Stimulated activated naive CD4-positive, alpha-beta T cell (primary cell): ENCODE results near the gene ARRDC3.
"Not testable (repeated sequence)": the region's sequence is repeated elsewhere in the genome, so short reads cannot be mapped to it uniquely, and the experiment has no call there.

Experiments
- DNase-seq, 6 experiments: peaks; one replicate each; lab custom pipeline; 2025; lab: John Stamatoyannopoulos, UW

The ARRDC3 gene

DNA sequence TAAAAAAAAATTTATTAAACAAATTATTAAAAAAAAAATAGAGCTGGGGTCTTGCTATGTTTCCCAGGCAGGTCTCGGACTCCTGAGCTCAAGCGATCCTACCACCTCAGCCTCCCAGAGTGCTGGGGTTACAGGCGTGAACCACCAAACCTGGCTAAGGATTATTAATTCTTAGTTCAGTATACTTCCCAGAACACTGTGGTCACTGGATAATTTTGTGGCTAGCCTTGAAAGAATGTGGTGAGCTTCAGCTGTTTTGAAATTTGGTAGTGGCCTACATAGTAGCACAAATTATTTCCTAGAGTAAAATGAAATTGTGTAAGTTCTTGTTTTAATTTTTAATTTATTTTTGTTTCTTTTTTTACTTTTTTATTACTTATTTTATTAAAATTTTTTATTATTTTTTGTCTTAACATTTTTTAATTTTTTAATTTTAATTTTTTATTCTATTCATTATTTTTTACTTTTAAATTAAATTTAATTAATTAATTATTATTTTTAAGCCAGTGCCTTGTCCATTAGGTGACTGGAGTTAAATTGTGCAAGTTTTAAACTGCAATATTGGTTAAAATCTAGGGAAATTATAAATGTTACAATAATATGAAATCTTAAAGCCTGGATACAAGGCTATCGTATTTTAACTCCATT, 23.0 kb downstream of the ARRDC3 start:
- no peak for DNase-seq

DNA sequence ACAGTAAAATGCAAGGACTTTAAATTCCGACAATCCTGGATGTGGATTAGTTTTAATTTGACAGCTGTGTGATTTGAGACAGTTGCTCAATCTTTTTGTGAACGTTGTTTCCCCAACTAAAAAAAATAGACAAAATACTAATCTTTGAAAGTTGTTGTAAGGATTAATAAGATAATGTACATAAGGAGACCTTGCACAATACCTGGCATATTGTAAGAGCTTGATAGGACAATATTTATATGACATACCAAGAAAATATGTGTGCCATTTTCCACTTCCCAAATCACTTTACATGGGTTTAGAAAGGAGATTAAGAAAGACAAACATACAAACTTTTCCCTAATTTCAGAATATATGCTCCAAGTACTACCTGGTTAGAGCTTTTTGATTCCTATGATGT, 25.3 kb downstream of the ARRDC3 start:
- no peak for DNase-seq

DNA sequence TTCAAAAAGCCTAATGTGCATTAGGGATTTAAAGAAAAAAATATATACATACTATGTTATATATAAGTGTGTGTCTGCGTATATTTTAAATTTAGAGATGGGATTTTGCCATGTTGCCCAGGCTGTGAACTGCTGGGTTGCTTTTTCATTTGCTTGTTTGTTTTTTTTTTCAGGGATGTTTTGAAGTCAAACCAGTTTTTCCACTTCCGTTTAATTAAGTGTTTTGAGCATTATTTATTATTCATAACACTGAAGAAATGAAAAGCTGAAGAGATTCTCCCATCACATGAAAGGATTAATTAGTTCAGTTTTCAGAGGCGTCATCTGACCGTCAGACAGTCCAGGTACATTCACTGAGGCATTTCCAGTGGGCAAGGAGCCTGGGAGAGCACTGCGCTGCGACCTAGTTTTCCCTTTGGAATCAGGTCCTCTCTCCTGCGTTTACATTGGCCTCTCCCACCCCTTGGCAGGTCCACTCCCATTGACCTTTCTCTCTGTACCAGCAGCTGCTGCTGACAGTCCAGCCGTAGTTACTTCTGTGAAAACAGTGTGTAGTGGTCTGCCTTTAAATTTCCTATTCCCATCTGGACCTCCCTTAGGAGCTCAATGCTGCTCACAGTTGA, 26.0 kb downstream of the ARRDC3 start:
- no peak for DNase-seq

DNA sequence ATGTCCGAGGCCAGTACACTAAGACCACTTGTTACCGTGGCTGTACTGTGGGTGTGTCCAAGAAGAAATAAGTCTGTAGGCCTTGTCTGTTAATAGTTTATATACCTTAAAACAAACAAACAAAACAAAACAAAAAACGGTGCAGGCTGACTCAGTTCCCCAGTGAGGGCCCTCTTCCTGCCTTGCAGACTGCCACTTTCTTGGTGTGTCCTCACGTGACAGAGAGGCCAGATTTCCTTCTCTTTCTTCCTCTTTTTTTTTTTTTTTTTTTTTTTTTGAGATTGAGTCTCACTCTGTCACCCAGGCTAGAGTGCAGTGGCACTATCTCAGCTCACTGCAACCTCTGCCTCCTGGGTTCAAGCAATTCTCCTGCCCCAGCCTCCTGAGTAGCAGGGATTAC, 28.2 kb downstream of the ARRDC3 start:
- not testable (repeated sequence) for DNase-seq

DNA sequence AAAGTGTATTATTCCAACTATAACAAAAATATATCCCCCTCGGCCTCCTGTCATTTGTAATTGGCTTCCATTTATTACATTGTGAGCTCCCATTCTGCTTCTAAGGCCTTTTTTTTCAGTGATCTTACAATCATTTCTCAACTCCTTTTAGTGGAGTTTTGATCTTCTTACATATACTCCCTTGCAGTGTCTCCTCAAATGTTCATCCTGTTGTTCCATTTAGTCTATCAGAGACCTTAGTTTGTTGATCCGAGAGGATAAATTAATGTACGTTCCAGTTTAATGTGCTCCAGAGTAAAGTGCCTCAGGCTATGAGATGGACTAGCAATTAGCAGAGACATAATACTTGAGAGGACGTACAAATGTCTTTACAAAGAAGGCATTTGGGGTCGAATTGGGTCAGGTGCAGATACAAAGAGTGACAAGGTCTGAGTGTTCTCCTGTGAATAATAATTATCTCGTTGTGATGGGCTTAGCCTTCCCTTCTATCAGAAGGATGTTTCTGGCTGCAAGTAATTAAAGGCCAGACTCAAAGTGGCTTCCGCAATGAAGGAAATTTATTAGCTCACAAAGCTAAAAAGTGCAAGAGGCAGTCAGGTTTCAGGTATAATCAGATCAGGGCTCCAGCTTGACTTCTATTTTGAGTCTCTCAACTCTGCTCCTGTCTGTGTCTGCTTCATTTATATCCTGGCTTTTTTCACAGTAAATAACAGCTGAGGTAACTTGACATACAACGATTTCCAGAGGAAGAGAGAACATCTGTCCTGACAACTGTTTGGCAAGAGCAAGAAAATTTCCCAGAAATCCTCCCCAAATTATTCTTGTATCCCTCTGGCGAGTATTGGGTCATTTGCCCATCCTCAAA, 30.1 kb downstream of the ARRDC3 start:
- DNase-seq, result no peak

DNA sequence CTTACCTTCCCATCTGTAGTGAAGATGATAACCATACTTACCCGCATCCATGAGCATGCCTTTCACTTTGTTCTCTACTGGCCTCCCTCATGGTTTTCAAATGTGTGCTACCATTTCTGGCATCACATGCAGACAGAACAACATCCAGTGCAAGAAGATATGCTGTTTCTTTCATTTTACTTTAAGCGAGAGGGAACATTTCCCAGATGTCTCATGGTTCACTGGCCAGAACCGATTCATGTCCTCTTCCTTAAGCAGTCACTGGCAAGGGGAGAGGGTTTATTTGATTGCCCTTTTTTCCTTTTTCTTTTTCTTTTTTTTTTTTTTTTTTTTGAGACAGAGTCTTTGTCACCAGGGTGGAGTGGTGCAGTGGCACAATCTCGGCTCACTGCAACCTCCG, 37.7 kb downstream of the ARRDC3 start:
- no peak for DNase-seq

DNA sequence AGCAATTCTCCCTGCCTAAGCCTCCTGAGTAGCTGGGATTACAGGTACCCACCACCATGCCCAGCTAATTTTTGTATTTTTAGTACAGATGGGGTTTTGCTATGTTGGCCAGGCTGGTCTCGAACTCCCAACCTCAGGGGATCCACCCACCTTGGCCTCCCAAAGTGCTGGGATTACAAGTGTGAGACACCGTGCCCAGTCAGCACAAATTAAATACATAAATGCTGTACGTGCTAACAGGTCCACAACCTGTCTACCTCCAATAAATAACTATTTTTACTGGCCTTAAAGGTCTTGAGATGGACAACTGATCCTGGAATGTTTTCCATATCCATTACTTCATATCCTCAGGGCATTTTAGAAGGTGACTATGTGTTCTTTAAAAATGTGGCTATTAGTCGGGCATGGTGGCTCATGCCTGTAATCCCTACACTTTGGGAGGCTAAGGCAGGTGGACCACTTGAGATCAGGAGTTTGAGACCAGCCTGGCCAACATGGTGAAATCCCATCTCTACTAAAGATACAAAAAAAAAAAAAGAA, 38.4 kb downstream of the ARRDC3 start:
- DNase-seq, result not testable (repeated sequence)

DNA sequence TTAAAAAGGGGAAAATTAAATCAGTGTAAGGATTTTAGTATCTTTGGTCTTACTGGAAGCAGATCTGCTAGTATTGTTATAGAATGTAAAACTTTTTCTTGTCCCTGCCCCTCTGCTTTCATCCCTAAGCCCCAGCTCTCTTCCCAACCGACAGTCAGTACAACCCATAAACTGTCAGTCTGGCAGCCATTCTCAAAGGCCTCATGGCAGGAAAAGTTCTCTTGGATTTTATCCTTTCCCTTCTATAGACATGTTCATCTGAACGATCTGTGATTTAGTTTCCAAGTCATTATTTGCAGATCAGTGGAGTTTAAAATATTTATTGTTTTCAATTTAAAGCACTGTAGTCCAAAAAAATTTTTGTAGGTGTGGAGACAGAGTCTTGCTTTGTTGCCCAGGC, 39.2 kb downstream of the ARRDC3 start:
- DNase-seq, result no peak

DNA sequence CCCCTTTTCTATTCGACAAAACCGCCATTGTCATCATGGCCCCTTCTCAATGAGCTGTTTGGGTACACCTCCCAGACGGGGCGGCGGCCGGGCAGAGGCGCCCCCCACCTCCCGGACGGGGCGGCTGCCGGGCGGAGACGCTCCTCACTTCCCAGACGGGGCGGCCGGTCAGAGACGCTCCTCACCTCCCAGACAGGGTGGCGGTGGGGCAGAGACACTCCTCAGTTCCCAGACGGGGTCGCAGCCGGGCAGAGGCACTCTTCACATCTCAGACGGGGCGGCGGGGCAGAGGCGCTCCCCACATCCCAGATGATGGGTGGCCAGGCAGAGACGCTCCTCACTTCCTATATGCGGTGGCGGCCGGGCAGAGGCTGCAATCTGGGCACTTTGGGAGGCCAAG, 40.2 kb downstream of the ARRDC3 start:
- DNase-seq, result not testable (repeated sequence)

DNA sequence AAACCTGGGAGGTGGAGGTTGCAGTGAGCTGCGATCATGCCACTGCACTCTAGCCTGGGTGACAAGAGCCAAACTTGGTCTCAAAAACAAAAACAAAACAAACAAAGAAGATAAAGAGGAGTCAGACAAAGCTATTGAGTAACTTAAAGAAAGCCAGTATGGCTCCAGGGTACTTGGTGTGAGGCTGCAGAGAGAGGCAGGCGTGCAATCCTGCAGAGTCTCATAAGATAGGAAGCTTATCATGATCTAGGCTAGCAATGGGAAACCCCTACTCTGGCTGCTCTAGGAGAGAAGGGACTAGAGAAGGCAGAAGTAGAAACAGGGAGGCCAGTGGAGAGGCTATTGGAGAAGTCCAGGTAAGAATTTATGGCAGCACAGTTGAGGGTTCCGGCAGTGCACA, 42.0 kb downstream of the ARRDC3 start:
- DNase-seq, result no peak

DNA sequence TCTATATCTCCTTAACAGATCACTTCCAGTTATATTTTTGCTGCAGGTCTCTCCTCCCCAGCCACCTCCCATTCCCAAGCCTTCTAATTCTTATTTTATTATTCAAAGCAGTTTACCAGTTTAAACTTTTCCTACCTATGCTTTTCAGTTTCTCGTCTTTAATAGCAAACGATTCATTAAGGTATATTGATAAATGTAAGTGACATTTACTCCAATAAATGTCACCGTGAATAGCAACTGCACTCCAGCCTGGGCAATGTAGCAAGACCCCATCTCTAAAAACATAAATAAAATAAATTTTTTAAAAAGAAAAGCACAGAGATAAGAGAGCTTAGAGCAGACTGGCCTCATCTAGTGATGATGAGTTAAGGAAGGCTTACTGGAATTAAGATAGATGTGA, 42.6 kb downstream of the ARRDC3 start:
- DNase-seq, result no peak

DNA sequence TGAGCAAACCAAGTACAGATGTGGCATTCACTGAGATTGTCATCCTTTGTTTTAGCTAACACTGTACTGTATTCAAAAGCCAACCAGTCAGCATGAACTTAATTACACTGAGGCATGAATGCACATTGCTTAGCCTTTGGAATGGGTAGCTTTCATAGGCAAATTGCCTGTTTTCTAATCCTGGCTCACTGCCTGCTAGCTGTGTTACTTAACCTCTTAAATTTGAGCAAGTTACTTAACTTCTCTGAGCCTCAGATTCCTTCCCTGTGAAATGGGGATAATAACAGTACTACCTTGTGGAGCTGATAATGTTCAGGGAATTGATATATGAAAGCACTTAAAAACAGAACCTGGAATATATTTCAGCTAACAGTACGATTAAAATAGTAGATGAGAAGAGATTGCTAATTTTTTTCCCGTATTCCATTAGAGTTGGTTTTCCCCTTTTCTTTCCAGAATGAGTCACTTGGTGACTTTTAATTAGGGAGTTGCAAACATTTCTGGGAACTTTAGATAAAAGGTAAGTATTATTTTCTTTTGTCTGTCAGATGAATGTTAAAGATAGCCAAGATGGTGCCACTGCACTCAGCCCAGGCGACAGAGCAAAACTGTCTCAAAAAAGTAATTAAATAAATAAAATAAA, 43.9 kb downstream of the ARRDC3 start:
- no peak for DNase-seq

DNA sequence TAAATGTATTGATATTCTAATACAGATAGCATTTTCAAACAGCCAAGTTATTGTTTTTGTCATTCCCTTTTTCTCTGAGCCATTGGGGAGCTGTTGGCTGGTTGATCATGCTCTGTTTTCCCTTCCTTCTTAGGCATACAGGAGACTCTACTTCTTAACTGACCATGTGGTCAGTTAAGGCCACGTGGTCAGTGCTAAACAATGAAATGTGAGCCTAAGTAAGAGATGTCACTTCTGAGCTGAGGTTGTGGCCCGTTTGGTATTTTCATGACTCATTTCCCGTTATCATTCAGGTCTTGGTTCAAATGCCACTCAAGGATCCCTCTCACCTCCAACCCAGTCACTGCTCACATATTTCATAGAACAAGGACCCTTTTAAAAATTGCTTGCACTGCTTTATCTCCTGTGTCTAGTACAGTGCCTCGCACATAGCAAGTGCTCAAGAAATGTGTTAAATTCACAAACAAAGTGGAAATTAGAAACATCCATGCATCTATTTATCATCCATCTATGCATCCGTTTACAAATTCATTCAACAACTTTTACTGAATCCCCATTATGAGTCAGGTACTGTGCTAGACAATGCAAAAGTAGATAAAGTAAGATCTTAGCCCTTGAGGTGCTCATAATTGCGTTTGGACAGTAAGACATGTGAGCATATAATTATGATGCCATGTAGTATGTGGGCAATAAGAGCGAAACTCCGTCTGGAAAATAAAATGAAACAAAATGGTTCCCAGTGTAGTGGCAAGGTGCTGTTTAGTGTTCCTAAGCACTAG, 50.7 kb downstream of the ARRDC3 start:
- no peak for DNase-seq

DNA sequence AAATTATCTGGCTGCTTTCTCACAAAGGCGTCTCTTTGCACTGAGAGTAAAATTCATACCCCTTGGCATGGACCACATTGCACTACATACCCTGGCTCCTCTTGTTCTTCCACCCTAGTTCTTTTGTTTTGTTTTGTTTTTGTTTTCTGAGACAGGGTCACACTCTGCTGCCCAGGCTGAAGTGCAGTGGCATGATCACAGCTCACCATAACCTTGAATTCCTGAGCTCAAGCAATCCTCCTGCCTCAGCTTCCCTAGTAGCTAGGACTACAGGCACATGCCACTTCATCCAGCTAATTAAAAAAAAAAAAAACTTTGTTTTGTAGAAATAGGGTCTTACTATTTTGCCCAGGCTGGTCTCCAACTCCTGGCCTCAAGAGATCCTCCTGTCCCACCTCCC, 51.4 kb downstream of the ARRDC3 start:
- no peak for DNase-seq

DNA sequence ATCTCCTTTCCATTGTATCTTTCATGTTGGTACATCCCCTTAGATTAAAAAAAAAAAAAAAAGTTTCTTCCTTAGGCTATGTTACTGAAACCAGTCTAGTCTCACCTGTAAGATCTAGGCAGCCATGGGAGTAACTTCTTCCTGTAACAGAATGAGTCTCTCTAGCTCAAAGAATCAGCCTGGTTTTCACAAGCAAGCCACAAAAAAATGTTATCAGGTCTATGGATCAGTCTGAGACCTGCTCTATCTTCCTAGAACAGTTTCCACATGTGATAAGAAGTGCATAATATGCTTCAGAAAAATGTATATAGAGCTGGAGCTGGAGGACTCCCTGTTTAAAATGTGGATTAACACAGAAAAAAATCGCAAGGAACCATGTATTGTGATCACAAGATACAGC, 53.8 kb downstream of the ARRDC3 start:
- no peak for DNase-seq

DNA sequence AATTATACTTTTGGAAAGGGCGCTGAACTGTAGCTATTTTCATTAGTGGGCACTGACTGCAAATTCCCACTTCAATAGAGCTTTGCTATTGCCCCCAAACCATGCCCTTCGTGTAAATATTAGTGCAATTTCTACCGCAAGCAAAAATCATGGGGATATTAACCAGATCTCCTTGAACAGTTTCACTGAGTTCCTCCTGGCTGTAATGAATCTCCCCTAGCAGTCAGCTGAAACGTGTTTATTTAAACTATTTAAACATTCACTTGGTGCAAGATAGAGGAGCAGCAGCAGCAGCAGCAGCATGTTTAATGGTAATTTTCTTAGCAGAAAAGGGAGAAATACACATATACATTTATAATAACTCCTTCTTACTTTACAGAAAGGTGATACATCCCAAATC, 54.4 kb downstream of the ARRDC3 start:
- DNase-seq, result no peak

DNA sequence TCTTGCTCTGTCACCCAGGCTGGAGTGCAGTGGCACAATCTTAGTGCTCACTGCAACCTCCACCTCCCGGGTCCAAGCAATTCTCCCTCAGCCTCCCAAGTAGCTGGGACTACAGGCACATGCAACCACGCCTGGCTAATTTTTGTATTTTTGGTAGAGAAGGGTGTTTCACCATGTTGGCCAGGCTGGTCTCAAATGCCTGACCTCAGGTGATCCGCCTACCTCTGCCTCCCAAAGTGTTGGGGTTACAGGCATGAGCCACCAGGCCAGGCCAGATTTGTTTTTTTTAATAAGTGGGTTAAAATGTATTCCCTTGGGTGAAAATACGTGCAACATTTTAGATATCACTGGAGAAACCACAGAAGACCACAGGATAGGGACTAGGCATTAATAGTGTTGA, 60.1 kb downstream of the ARRDC3 start:
- not testable (repeated sequence) for DNase-seq

DNA sequence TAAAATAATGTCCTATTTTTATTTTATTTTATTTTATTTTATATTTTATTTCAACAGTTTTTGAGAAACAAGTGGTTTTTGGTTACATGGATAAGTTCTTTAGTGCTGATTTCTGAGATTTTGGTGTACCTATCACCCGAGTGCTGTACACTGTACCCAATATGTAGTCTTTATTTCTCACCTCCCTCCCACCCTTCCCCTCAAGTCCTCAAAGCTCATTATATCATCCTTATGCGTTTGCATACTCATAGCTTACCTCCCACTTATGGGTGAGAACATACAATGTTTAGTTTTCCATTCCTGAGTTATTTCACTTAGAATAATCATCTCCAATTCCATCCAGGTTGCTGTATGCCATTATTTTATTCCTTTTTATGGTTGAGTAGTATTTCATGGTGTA, 63.5 kb downstream of the ARRDC3 start:
- no peak for DNase-seq

DNA sequence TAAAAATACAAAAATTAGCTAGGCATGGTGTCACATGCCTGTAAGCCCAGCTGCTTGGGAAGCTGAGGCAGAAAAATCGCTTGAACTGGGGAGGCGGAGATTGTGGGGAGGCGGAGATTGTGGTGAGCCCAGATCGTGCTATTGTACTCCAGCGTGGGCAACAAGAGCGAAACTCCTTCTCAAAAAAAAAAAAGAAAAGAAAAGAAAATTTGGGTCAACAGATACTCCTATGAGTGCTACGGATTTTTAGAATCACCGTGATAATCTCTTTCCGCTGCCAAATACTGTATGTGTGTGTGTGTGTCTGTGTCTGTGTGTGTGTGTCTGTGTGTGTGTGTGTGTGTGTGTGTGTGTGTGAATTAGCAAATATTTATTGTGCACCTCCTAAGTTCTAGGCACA, 64.4 kb downstream of the ARRDC3 start:
- DNase-seq, result peak in 1 of 6 experiments; percentile 1
